ENCODE results near the gene PRPF40A.

Gene PRPF40A

GRCh38 chr2:152651834-152652233, 65.4 kb downstream of the PRPF40A start:
- DNase-seq (ENCODE audit: low read depth), result no peak

DNA sequence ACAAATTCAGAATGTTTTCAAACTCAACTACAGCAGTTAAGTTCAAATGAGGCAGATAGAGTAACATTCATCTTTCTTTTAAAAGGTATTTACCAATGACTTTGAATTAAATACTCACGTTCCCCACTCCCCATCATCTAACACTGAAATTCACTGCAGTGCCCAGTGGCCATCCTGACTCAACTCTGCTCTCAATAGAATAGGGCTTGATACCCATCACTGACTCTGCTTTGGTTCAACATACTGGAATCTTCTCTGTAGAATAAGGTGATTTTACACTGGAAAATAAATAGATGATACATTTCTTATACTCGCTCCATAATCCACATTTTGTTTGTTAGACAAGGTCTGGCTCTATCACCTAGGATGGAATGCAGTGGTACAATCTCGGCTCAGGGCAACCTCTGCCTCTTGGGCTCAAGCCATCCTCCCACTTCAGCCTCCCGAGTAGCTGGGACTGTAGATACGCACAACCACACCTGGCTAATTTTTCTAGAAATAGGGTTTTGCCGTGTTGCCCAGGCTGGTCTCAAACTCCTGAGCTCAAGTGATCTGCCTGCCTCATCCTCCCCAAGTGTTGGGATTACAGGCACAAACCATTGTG, 66.4 kb downstream of the PRPF40A start:
- no peak for DNase-seq (ENCODE audit: low read depth)

GRCh38 chr2:152649997-152650396, 67.3 kb downstream of the PRPF40A start:
- no peak for DNase-seq (ENCODE audit: low read depth)

DNA sequence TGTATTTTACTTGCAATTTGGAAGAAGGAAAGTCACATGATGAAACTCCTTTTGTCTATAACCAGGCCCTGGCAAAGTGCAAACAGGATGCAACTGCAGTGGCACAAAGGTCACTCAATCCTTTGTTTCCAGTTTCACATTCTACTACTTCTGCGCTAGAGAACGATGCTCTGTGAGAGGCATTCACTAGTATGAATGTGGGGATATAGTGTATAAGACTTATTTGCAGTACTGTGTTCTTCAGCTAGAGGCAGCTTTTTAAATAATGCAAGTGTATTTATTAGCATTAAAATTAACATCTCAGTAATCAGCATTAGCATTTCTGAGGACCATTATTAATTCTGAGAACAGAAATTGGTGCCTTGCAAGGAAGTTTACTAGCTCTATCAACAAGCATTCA, 68.9 kb downstream of the PRPF40A start:
- DNase-seq (ENCODE audit: low read depth), result no peak

- no peak for DNase-seq (ENCODE audit: low read depth)
These were observed 69.7 kb downstream of the PRPF40A start for GRCh38 chr2:152647552-152647951.

DNA sequence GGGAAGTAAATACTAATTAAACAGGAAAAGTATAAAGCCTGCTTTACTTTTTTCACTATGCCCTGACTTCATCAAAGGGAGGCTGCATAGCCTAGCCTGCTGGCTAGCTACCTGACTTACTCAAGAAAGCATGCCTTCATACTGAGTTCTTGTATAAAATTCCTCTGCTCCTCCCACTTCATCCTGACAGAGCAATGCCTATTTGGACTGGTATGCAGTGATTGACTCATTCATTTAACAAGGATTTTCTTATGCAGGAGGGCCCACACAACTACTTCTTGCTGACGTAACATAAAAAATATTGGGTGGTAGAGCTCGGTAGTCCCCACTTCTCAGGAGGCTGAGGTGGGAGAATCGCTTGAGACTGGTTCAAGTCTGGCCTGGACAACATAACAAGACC, 70.5 kb downstream of the PRPF40A start:
- no peak for DNase-seq (ENCODE audit: low read depth)

- no peak for DNase-seq (ENCODE audit: low read depth)
These were observed 71.0 kb downstream of the PRPF40A start for GRCh38 chr2:152646264-152646663.

GRCh38 chr2:152644189-152644873, 72.9 kb downstream of the PRPF40A start:
- DNase-seq (ENCODE audit: low read depth), result no peak

GRCh38 chr2:152638590-152638989, 78.7 kb downstream of the PRPF40A start:
- no peak for DNase-seq (ENCODE audit: low read depth)

GRCh38 chr2:152638056-152638455, 79.2 kb downstream of the PRPF40A start:
- no peak for DNase-seq (ENCODE audit: low read depth)

DNA sequence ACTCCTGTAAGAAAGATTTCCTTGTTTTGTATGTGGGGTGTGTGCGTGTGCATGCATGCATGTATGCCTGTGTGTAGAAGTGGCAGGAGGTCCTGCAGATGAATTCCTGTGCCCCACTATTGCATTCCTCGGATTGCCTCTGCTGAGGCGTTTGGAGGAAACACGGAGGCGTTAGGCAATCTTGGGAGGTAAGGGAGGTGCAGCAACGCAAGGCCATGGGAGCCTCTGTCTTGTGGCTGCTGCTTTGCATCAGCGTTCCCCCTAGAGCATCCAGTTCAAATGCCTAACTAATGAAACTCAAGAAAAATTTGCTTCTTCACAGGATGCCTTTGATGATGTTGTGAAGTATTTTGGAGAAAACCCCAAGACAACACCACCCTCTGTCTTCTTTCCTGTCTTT, 80.0 kb downstream of the PRPF40A start:
- DNase-seq (ENCODE audit: low read depth), result no peak

DNA sequence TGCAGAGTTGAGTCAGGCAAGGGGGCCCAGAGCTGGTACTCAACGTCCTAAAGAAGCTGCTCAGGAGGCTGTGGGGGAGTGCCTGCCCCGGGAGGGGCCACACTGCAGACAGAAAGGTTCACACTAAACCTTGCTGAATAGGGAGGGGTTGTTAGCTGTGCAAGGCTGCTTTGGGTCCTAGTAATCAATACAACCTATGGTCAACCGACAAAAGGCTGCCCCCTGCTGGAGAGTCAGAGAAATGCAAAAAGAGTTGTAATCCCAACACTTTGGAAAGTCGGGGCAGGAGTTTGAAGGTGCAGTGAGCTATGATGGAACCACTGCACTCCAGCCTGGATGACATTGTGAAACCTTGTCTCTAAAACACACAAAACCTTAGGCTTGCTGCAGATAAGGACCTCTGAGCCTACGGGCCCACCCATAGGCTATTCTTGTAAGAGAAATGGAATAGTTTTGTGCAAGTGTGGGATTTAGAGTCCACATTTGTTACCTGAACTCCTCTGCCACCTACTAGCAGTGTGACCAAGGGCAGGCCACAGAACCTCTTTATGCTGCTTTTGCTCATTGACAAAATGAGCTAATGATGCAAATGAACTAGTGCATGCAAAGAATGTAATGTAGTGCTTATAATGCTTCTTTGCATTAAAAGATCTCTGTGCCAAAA, 81.5 kb downstream of the PRPF40A start:
- peak; percentile 25 for DNase-seq (ENCODE audit: low read depth)

GRCh38 chr2:152632736-152633135, 84.5 kb downstream of the PRPF40A start:
- DNase-seq (ENCODE audit: low read depth), result no peak

- DNase-seq (ENCODE audit: low read depth), result no peak
These were observed 86.8 kb downstream of the PRPF40A start for GRCh38 chr2:152630466-152630865.

DNA sequence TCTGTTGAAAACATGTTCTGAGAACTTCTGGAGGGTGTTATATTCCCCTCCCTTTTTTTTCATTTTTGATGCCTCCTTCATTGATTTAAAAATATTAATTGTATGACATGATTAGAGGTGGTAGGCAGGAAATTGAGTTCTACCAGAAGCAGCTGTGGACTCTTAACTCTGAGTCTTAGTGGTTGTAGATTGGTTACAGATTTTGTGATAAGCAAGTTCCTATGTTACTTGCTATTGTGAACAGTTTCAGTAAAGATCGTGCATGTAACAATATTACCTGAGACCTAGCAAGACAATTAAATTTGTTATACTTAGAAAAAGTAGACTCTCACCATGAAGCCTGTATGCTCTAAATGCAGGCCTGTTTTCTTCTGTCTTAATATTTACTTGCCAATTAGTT, 88.1 kb downstream of the PRPF40A start:
- DNase-seq (ENCODE audit: low read depth), result no peak

GRCh38 chr2:152627351-152627957, 89.8 kb downstream of the PRPF40A start:
- DNase-seq (ENCODE audit: low read depth), result no peak

DNA sequence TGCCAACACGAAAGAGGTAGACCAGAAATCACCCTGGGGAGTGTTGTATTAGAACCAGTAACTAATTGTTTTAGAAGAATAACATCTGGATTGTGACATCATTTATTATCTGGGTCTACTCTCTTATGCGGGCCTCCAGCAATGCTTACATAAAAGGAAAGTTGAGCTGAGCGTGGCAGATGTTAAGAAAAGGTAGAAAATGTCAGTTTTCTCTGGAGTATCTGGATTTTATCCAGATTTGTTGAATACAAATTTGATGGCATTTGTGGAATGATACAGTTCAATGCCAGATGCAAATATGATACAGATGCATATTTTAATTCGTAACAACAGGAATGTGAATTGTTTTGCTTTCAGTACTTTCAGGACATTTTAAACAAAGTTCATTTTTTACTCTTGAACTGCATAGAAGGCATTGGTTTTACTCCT, 90.3 kb downstream of the PRPF40A start:
- DNase-seq (ENCODE audit: low read depth), result no peak

DNA sequence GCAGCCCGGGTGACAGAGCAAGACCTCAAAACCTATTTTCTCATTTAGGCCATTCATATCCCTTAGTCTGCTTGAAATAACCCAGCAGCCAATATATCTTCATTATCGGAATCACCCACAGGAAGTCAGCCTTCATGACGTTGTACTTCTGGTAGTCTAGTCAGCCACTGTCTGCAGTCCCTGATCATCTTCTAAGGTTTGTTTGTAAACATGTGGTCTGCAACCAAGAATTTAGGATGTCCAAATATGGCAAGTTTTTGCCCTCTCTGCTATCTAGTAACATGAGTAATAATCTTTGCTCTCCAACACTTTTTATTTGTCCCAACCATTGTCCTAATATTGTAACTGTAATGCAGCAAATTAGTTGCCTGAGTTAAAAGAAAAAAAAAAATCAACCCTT, 92.5 kb downstream of the PRPF40A start:
- no peak for DNase-seq (ENCODE audit: low read depth)

DNA sequence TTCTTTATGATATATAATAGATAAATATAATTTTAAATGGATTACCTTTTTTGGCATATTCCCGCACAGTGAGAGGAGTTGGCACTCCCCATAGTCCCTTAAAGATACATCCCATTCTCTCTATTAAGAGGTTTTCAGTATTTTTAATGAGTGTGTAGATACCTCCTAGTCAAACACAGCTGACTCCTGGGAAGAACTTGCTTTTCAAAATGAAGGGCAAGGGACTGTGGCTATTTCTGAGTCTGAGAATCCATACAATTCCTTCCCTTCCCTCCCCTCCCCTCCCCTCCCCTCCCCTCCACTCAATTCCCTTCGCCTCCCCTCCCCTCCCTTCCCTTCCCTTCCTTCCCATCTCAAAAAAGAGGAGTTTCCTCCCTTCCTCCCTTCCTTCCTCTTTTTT, 93.5 kb downstream of the PRPF40A start:
- DNase-seq (ENCODE audit: low read depth), result no peak

- DNase-seq (ENCODE audit: low read depth), result no peak
These were observed 94.1 kb downstream of the PRPF40A start for GRCh38 chr2:152623076-152623740.

GRCh38 chr2:152622219-152622618, 95.0 kb downstream of the PRPF40A start:
- DNase-seq (ENCODE audit: low read depth), result no peak

GRCh38 chr2:152620985-152621384, 96.3 kb downstream of the PRPF40A start:
- DNase-seq (ENCODE audit: low read depth), result no peak

- no peak for DNase-seq (ENCODE audit: low read depth)
These were observed 97.1 kb downstream of the PRPF40A start for GRCh38 chr2:152620208-152620607.
